PC-9 (cell line): ENCODE measurements around the gene RALGPS1.

Experiments used
- EZH2 ChIP-seq: fragments of 200-600 bp; sonication (generic); IDR thresholded peaks from 2 replicates; pipeline ENCODE4 v1.8.0; 2017; ENCODE audit warnings: antibody characterized with exemption, low read depth
- TF ChIP-seq, protein P1 (sequence below): fragments of 200-600 bp; sonication (generic); conservative IDR thresholded peaks from 2 replicates; pipeline ENCODE4 v1.6.1; 2017; ENCODE audit warnings: mixed run types, antibody characterized with exemption, mild to moderate bottlenecking, moderate library complexity

DNA sequence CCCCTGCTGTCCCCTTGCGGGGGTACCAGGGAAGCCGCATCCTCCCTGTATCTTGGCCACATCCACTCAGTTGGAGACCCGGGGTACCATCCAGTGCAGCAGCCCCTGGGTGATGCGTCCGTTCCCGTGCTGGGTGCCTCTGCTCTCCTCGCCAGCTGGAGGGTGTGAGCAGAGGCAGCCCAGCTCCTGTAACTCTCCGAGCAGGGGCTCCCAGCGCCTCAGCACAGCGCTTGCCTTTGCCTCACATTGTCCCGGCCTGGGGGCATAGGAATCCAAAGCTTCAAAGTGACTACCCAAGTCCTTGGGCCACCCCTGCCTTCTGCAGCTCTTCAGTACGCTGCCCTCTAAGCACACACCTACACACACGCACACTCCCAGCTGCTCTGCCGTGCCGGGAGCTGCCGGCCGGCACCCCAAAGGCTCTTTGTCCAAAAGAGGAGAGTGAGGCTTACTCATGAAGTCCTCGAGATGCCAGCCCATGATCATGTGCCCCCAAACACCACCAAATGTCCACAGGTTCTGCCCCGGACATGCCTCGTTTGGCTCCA, 207.1 kb downstream of the RALGPS1 start:
- no peak for TF ChIP-seq EZH2
- TF ChIP-seq, protein P1, sequence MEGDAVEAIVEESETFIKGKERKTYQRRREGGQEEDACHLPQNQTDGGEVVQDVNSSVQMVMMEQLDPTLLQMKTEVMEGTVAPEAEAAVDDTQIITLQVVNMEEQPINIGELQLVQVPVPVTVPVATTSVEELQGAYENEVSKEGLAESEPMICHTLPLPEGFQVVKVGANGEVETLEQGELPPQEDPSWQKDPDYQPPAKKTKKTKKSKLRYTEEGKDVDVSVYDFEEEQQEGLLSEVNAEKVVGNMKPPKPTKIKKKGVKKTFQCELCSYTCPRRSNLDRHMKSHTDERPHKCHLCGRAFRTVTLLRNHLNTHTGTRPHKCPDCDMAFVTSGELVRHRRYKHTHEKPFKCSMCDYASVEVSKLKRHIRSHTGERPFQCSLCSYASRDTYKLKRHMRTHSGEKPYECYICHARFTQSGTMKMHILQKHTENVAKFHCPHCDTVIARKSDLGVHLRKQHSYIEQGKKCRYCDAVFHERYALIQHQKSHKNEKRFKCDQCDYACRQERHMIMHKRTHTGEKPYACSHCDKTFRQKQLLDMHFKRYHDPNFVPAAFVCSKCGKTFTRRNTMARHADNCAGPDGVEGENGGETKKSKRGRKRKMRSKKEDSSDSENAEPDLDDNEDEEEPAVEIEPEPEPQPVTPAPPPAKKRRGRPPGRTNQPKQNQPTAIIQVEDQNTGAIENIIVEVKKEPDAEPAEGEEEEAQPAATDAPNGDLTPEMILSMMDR: no peak
